ENCODE measurements around the gene SGIP1. TPM values are rescaled to one million over a fixed set of nuclear protein-coding genes. Genes with fewer than 3 reads are reported as not detected.

Gene SGIP1
- total RNA-seq, 1 donor from 2014 or later, result 12.4 TPM

- H3K27ac ChIP-seq, result no peak overlapping the region
- intact Hi-C loops (cut with DNase I), result no loop called here
- ATAC-seq, result no peak
Observed at GRCh38 chr1:66492424-66492823, 41.5 kb upstream of the SGIP1 start.

DNA sequence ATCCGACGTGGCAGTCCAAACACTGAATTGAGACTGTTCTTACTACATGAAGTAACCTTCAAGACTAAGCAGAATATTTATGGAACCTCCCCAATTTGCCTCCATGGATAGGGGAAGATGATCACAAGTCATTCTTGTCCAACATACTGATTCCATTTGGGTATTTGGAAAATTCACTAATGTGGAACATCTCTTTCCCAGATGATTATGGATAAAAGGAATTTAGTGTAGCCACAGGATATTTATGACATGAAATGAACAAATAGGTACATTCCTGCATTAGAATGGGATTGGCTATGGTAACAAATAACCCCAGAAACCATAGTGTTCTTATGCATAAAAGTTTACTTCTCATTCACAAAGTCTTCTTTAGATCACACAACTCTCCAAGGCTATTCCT, 40.2 kb upstream of the SGIP1 start:
- no peak for TF ChIP-seq CTCF (IDR thresholded peaks at IDR 0.05)
- no peak overlapping the region for H3K27ac ChIP-seq
- no peaks in the 10 kb centered on the region for H3K4me1 ChIP-seq
- H3K4me3 ChIP-seq, result no peak overlapping the region
- DNase-seq (no peak), ATAC-seq (no peak)
- no peaks in the 10 kb centered on the region for H3K9me3 ChIP-seq
- intact Hi-C loops (cut with DNase I), result no loop called here
- no peaks in the 10 kb centered on the region for H3K27me3 ChIP-seq (ENCODE audit: low read depth)
- H3K36me3 ChIP-seq, result no peaks in the 10 kb centered on the region

More at GRCh38 chr1:66492424-66492823, 41.5 kb upstream of the SGIP1 start:
- no peak for DNase-seq
- Histone ChIP-seq H3K27me3 (ENCODE audit: low read depth) (no peaks in the 10 kb centered on the region), H3K4me3 (no peak overlapping the region), H3K36me3 (no peaks in the 10 kb centered on the region), H3K4me1 (no peaks in the 10 kb centered on the region), H3K9me3 (no peaks in the 10 kb centered on the region)
- no peak for TF ChIP-seq CTCF (IDR thresholded peaks at IDR 0.05)

DNA sequence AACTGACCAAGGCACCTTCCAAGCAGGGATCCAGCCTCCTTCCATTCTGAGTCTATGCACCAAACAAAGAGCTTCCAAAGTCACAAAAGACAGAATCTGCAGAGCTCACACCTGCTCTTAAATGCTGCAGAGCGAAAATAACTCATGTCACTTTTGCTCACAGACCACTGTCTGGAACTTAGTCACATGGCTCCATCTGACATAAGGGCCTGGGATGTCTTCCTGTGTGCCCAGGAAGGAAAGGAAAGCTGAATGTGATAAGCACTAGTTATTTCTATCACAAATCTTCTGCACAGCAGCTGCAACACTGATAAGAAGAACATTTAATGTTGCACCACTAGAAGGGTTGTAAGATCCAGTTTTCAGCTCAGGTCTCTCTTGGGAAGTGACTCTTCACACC, 39.5 kb upstream of the SGIP1 start:
- TF ChIP-seq CTCF (IDR thresholded peaks at IDR 0.05), result no peak

GRCh38 chr1:66495495-66495894, 38.5 kb upstream of the SGIP1 start:
- Histone ChIP-seq H3K9me3 (no peaks in the 10 kb centered on the region), H3K27ac (no peak overlapping the region), H3K4me3 (no peak overlapping the region), H3K4me1 (no peaks in the 10 kb centered on the region), H3K27me3 (ENCODE audit: low read depth) (no peaks in the 10 kb centered on the region), H3K36me3 (no peaks in the 10 kb centered on the region)
- intact Hi-C loops (cut with DNase I), result no loop called here
- ATAC-seq (no peak), DNase-seq (no peak)
- no peak for TF ChIP-seq CTCF (IDR thresholded peaks at IDR 0.05)

More for the DNA sequence above, 39.5 kb upstream of the SGIP1 start:
- DNase-seq (no peak), ATAC-seq (no peak)
- H3K27me3 ChIP-seq (ENCODE audit: low read depth), result no peaks in the 10 kb centered on the region
- no peaks in the 10 kb centered on the region for H3K9me3 ChIP-seq
- no peaks in the 10 kb centered on the region for H3K4me1 ChIP-seq
- intact Hi-C loops (cut with DNase I), result no loop called here
- no peak overlapping the region for H3K4me3 ChIP-seq
- no peak overlapping the region for H3K27ac ChIP-seq
- no peaks in the 10 kb centered on the region for H3K36me3 ChIP-seq

DNA sequence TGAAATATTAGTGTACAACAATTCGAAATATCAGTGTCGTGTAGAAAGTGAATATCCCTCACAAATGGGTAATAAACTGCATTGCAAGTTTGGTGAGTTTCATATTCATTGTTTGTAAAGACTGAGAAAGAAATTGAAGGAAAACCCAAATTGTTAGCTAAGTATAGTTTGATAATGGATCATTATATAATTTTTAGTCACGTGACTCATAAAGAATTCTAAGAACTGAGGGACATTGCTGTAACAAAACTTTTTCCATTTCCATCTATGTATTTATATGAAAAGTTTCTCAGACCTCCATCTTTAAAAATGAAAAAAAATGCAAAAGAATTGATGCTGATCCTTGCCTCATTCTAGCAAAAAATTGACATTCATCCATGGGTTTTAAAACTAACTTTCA, 36.0 kb upstream of the SGIP1 start:
- TF ChIP-seq CTCF (IDR thresholded peaks at IDR 0.05), result no peak
- no peak for ATAC-seq
- H3K4me3 ChIP-seq, result no peak overlapping the region
- H3K36me3 ChIP-seq, result no peaks in the 10 kb centered on the region
- no peak overlapping the region for H3K27ac ChIP-seq
- intact Hi-C loops (cut with DNase I), result no loop called here
- no peaks in the 10 kb centered on the region for H3K4me1 ChIP-seq
- no peaks in the 10 kb centered on the region for H3K27me3 ChIP-seq (ENCODE audit: low read depth)
- no peak for DNase-seq
- no peaks in the 10 kb centered on the region for H3K9me3 ChIP-seq

DNA sequence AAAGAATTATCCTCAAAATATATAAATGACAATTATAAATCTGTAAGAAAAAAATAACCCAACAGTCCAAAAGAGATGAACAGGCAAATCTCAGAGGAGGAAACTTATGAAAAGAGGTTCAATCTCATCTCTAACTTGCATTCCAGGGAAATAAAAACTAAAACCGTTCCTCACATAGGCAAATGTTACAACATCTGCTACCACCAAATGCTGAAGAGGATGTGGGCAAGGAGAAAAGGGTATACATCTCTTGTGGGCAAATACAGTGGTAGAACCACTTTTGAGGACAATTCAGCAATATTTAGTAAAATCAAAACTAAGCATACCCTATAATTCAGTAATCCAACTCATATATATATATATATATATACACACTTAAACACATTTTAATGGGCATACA, 33.7 kb upstream of the SGIP1 start:
- H3K4me1 ChIP-seq, result peaks cover 4% of the 10 kb centered on the region

More for the DNA sequence above, 33.7 kb upstream of the SGIP1 start:
- intact Hi-C loops (cut with DNase I), result no loop called here
- H3K4me3 ChIP-seq, result no peak overlapping the region
- TF ChIP-seq CTCF (IDR thresholded peaks at IDR 0.05), result no peak
- H3K27me3 ChIP-seq (ENCODE audit: low read depth), result no peaks in the 10 kb centered on the region
- no peak for DNase-seq
- no peak overlapping the region for H3K27ac ChIP-seq
- ATAC-seq, result no peak
- no peaks in the 10 kb centered on the region for H3K9me3 ChIP-seq
- H3K36me3 ChIP-seq, result no peaks in the 10 kb centered on the region
